MM.1S (cell line): ENCODE measurements around the gene NCSTN.

Source experiments
- EZH2 ChIP-seq: fragments of 300-600 bp; sonication (generic); optimal IDR thresholded peaks from 2 replicates; pipeline ENCODE3; 2017; ENCODE audit warnings: low read depth, mild to moderate bottlenecking, antibody characterized with exemption, low read length, mixed read lengths
- EZH2phosphoT487 ChIP-seq: fragments of 300-600 bp; sonication (generic); IDR thresholded peaks from 2 replicates; pipeline ENCODE4 v1.6.1; 2018; ENCODE audit warnings: antibody characterized with exemption, low read length
- TF ChIP-seq, protein P1 (sequence below): fragments of 300-600 bp; sonication (generic); IDR thresholded peaks from 2 replicates; pipeline ENCODE4 v1.5.1; 2016; ENCODE audit warnings: antibody characterized with exemption, low read length, mixed read lengths

DNA sequence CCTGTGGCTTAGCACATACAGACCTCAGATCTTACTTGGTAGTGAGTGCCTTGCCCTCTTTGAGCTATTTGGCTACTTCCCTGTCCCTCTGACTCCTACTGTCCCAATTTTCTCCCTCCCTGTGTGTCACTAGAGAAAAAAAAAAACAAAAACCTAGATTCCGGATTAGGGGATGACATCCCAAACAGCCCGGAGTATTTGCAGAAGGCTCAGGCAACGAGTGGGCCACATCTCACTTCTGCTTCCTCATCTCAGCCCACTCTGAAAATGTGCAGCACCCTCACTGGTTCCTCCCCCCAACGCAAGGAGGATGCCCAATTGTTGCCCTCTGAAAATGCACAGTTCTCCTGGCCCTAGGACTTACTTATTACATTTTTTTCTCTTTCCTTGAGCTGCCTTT lies 28.6 kb downstream of the NCSTN start:
- TF ChIP-seq, protein P1, sequence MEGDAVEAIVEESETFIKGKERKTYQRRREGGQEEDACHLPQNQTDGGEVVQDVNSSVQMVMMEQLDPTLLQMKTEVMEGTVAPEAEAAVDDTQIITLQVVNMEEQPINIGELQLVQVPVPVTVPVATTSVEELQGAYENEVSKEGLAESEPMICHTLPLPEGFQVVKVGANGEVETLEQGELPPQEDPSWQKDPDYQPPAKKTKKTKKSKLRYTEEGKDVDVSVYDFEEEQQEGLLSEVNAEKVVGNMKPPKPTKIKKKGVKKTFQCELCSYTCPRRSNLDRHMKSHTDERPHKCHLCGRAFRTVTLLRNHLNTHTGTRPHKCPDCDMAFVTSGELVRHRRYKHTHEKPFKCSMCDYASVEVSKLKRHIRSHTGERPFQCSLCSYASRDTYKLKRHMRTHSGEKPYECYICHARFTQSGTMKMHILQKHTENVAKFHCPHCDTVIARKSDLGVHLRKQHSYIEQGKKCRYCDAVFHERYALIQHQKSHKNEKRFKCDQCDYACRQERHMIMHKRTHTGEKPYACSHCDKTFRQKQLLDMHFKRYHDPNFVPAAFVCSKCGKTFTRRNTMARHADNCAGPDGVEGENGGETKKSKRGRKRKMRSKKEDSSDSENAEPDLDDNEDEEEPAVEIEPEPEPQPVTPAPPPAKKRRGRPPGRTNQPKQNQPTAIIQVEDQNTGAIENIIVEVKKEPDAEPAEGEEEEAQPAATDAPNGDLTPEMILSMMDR = no peak
- TF ChIP-seq EZH2 = no peak
- TF ChIP-seq EZH2phosphoT487 = no peak
